Uterus (tissue), 4 donors: ENCODE measurements around the gene MS4A10. TPM values are rescaled to one million over a fixed set of nuclear protein-coding genes. Genes with fewer than 3 reads are reported as not detected.

Experiments
- DNase-seq, 2 donors: peaks; one replicate each; pipeline ENCODE4 v3.0.0-alpha.2; 2019 to 2020
- H3K27ac ChIP-seq, 2 donors: fragments of 200-600 bp; sonication (generic); 1 replicate in 1 of 2; 2 replicates in 1 of 2; pipeline ENCODE4 v1.5.1; 2016 to 2018
- H3K27me3 ChIP-seq, 2 donors: fragments of 200-600 bp; sonication (generic); one replicate each; pipeline ENCODE4 v1.5.1; 2018 to 2019; ENCODE audit warnings: control low read depth in 1 of 2
- H3K36me3 ChIP-seq, 2 donors: fragments of 200-600 bp; sonication (generic); one replicate each; pipeline ENCODE4 v1.5.1; 2019; ENCODE audit warnings: control low read depth in 1 of 2
- H3K4me1 ChIP-seq, 2 donors: fragments of 200-600 bp; sonication (generic); one replicate each; pipeline ENCODE4 v1.5.1; 2018 to 2019; ENCODE audit warnings: control low read depth in 1 of 2
- H3K4me3 ChIP-seq, 2 donors: fragments of 200-600 bp; sonication (generic); 1 replicate in 1 of 2; 2 replicates in 1 of 2; pipeline ENCODE4 v1.5.1; 2018 to 2019; ENCODE audit warnings: mild to moderate bottlenecking in 1 of 2
- H3K9me3 ChIP-seq, 2 donors: fragments of 200-600 bp; sonication (generic); one replicate each; pipeline ENCODE4 v1.5.1; 2019; ENCODE audit warnings: control low read depth in 1 of 2
- POLR2A ChIP-seq, 2 donors: fragments of 450-650 bp; IDR thresholded peaks; one replicate each; pipeline ENCODE4 v1.6.1; 2016; ENCODE audit warnings: antibody characterized with exemption in 2 of 2, mild to moderate bottlenecking in 1 of 2, moderate library complexity in 1 of 2
- intact Hi-C: fragments of 100-400 bp; cut with DNase I; formaldehyde crosslinking; loops from one replicate; pipeline ENCODE4 v1.15.1; 2023; ENCODE audit warnings: low total_unique reads
- total RNA-seq, 4 donors: library from RNA; depleted of rRNA in 3 of 4; stranded (reverse); fragments of >200 nt in 3 of 4; gene quantifications; one replicate each; pipeline versions ENCODE4 v1.1.0 to v1.2.4, GENCODE V29; 2014 to 2023
- TF ChIP-seq, protein P1 (sequence below), 4 experiments: fragments of 200-600 bp in 2 of 4; fragments of 450-650 bp in 2 of 4; sonication (generic) in 2 of 4; IDR thresholded peaks; one replicate each; pipeline ENCODE4 v1.5.1; 2016 to 2019; ENCODE audit warnings: antibody characterized with exemption in 4 of 4, mild to moderate bottlenecking in 2 of 4, moderate library complexity in 1 of 4
- donor health status: DM: yes; HTN: yes; CAD: no.

Gene MS4A10
- total RNA-seq, 4 donors from 2014 or later: not detected

DNA sequence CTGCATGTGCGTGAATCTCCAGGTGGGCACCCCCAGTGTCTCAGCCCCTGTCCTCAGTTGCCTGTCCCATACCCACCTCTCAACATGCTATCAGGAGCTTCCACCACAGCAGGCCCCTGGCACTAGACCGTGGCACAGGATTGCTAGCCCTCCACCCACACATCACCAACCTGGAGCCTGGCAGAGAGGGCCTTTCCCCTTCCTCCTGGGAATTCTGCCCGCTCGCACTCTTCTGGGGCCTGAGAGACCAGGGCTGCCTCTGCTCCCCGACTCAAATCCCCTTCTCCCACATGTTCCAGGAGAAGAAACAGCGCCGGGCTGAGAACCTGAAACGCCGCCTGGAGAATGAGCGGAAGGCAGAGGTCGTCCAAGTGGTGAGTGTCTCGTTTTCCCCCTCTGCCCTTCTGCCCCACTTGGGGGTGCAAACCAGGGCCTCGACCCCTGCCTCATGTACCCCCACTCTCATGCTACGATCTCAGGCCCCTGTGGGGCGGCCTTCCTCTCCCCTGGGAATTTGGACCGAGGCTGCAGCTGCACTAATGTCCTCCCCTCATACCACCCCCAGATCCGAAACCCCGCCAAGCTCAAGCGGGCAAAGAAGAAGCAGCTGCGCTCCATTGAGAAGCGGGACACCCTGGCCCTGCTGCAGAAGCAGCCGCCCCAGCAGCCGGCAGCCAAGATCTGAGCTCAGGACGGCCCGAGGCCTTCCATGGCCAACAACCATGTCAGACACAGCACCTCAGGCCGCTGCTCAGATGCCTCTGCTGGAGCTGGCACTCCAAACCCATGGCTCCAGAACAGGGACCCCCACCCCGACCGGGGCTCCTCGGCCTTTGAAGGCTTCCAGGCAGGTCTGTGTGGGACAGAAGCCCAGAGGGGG, 64.7 kb downstream of the MS4A10 start:
- Histone ChIP-seq H3K27ac (no peak overlapping the region), H3K27me3 (no peaks in the 10 kb centered on the region), H3K4me3 (no peak overlapping the region), H3K9me3 (no peaks in the 10 kb centered on the region), H3K36me3 (no peaks in the 10 kb centered on the region), H3K4me1 (no peaks in the 10 kb centered on the region)
- no peak for DNase-seq
- TF ChIP-seq POLR2A (IDR thresholded peaks at IDR 0.05): no peak
- TF ChIP-seq, protein P1, sequence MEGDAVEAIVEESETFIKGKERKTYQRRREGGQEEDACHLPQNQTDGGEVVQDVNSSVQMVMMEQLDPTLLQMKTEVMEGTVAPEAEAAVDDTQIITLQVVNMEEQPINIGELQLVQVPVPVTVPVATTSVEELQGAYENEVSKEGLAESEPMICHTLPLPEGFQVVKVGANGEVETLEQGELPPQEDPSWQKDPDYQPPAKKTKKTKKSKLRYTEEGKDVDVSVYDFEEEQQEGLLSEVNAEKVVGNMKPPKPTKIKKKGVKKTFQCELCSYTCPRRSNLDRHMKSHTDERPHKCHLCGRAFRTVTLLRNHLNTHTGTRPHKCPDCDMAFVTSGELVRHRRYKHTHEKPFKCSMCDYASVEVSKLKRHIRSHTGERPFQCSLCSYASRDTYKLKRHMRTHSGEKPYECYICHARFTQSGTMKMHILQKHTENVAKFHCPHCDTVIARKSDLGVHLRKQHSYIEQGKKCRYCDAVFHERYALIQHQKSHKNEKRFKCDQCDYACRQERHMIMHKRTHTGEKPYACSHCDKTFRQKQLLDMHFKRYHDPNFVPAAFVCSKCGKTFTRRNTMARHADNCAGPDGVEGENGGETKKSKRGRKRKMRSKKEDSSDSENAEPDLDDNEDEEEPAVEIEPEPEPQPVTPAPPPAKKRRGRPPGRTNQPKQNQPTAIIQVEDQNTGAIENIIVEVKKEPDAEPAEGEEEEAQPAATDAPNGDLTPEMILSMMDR (IDR thresholded peaks at IDR 0.05): no peak
- intact Hi-C loops: no loop called here

Other genes with a start within 250 kb of the MS4A10 start
- gene MS4A8, start 85.7 kb upstream of the MS4A10 start, total RNA-seq: 1 to 10 TPM in 2 of 4 donors, under 1 TPM in 1, not detected in 1; 0.98 to 9.5 (median 2.1) TPM
- gene MS4A18, start 60.6 kb upstream of the MS4A10 start, total RNA-seq: not detected
- not detected for gene MS4A15, start 28.5 kb upstream of the MS4A10 start, total RNA-seq
- 10 to 100 TPM in 1 of 4 donors, 1 to 10 TPM in 3; 7.4 to 23.0 (median 8.3) TPM for gene CCDC86, start 56.8 kb downstream of the MS4A10 start, total RNA-seq
- 1 to 10 TPM in 1 of 4 donors, under 1 TPM in 2, not detected in 1; 0.21 to 4.6 (median 0.49) TPM for gene PTGDR2, start 70.6 kb downstream of the MS4A10 start, total RNA-seq
- gene ZP1, start 82.2 kb downstream of the MS4A10 start, total RNA-seq: not detected
- 10 to 100 TPM; 19.4 to 70.1 (median 50.2) TPM for gene PRPF19, start 121.3 kb downstream of the MS4A10 start, total RNA-seq
- gene TMEM109, start 128.8 kb downstream of the MS4A10 start, total RNA-seq: 100 to 1,000 TPM in 1 of 4 donors, 10 to 100 TPM in 3; 37.1 to 155 (median 75.3) TPM
- 10 to 100 TPM in 2 of 4 donors, under 1 TPM in 2; under 0.01 to 47.7 (median 7.7) TPM for gene TMEM132A, start 139.1 kb downstream of the MS4A10 start, total RNA-seq
- gene SLC15A3, start 166.8 kb downstream of the MS4A10 start, total RNA-seq: 10 to 100 TPM in 3 of 4 donors, 1 to 10 TPM in 1; 5.9 to 44.5 (median 28.7) TPM
- 1 to 10 TPM in 1 of 4 donors, under 1 TPM in 2, not detected in 1; 0.26 to 2.0 (median 0.91) TPM for gene CD6, start 186.3 kb downstream of the MS4A10 start, total RNA-seq